HepG2 (cell line): ENCODE measurements around the gene ATG16L2. TPM values are rescaled to one million over a fixed set of nuclear protein-coding genes. Genes with fewer than 3 reads are reported as not detected.

Experiments
- AKAP8 ChIP-seq: sonication (generic); formaldehyde crosslinking; IDR thresholded peaks from 2 replicates; pipeline ENCODE4 v1.5.1; 2020; ENCODE audit warnings: mild to moderate bottlenecking, missing genetic modification reagents
- ELF1 ChIP-seq: sonication (generic); formaldehyde crosslinking; IDR thresholded peaks from 2 replicates; pipeline ENCODE4 v1.4.0; 2020; ENCODE audit warnings: missing genetic modification reagents
- HNF1B ChIP-seq: sonication (generic); formaldehyde crosslinking; IDR thresholded peaks from 2 replicates; pipeline ENCODE4 v1.5.1; 2020; ENCODE audit warnings: mild to moderate bottlenecking, moderate library complexity, missing genetic modification reagents
- KMT2A ChIP-seq: sonication (generic); formaldehyde crosslinking; IDR thresholded peaks from 2 replicates; pipeline ENCODE4 v1.4.0; 2020; ENCODE audit warnings: missing genetic modification reagents
- MLX ChIP-seq: IDR thresholded peaks from 2 replicates; pipeline ENCODE4 v1.6.1; 2016
- NFIC ChIP-seq: IDR thresholded peaks from 2 replicates; pipeline ENCODE4 v1.6.1; 2012; ENCODE audit warnings: mild to moderate bottlenecking, low read length, inconsistent platforms
- PITX1 ChIP-seq: sonication (generic); formaldehyde crosslinking; IDR thresholded peaks from 2 replicates; pipeline ENCODE4 v1.5.1; 2020; ENCODE audit warnings: mild to moderate bottlenecking, missing genetic modification reagents
- POLR2A ChIP-seq, 2 experiments: IDR thresholded peaks; 2 replicates each; pipeline ENCODE4 v1.6.1; 2011; ENCODE audit warnings: low read depth in 2 of 2, low read length in 2 of 2, mild to moderate bottlenecking in 1 of 2, moderate library complexity in 1 of 2; ENCODE audit not compliant: insufficient read depth in 1 of 2
- SAP130 ChIP-seq: IDR thresholded peaks from 2 replicates; pipeline ENCODE4 v1.6.1; 2016; ENCODE audit warnings: low read depth
- SNAPC4 ChIP-seq: sonication (generic); formaldehyde crosslinking; IDR thresholded peaks from 2 replicates; pipeline ENCODE4 v1.4.0; 2020; ENCODE audit warnings: mild to moderate bottlenecking, missing genetic modification reagents
- ZBTB26 ChIP-seq: IDR thresholded peaks from 2 replicates; pipeline ENCODE4 v1.6.1; 2016; ENCODE audit warnings: missing compliant biosample characterization, missing genetic modification reagents, borderline replicate concordance
- ZBTB3 ChIP-seq: sonication (generic); formaldehyde crosslinking; IDR thresholded peaks from 2 replicates; pipeline ENCODE4 v1.4.0; 2020; ENCODE audit warnings: low read depth, mild to moderate bottlenecking, moderate library complexity, missing genetic modification reagents, borderline replicate concordance
- ZMYM3 ChIP-seq: sonication (generic); formaldehyde crosslinking; IDR thresholded peaks from 2 replicates; pipeline ENCODE4 v1.5.1; 2020; ENCODE audit warnings: mild to moderate bottlenecking, missing genetic modification reagents
- ZNF263 ChIP-seq: sonication (generic); formaldehyde crosslinking; IDR thresholded peaks from 2 replicates; pipeline ENCODE4 v1.4.0; 2020; ENCODE audit warnings: missing genetic modification reagents
- ZNF546 ChIP-seq: sonication (generic); formaldehyde crosslinking; conservative IDR thresholded peaks from 2 replicates; pipeline ENCODE4 v1.8.1; 2023; ENCODE audit warnings: mild to moderate bottlenecking, missing genetic modification reagents
- ZNF580 ChIP-seq: IDR thresholded peaks from 2 replicates; pipeline ENCODE4 v1.6.1; 2016; ENCODE audit warnings: low read depth, borderline replicate concordance
- ZNF746 ChIP-seq: sonication (generic); formaldehyde crosslinking; IDR thresholded peaks from 2 replicates; pipeline ENCODE4 v1.8.0; 2022; ENCODE audit warnings: mild to moderate bottlenecking, missing genetic modification reagents
- ZSCAN5A ChIP-seq: sonication (generic); formaldehyde crosslinking; IDR thresholded peaks from 2 replicates; pipeline ENCODE4 v1.8.0; 2022; ENCODE audit warnings: mild to moderate bottlenecking, missing genetic modification reagents, borderline replicate concordance
- polyA plus RNA-seq, 8 experiments: library from polyadenylated mRNA; depleted of rRNA in 3 of 8; stranded (reverse) in 7 of 8; unstranded in 1 of 8; fragments of >200 nt; fragmentation: Illumina TruSeq in 4 of 8; extraction: Trizol in 4 of 8; gene quantifications; 2 replicates each; pipeline versions ENCODE4 v1.2.1 to v1.2.3, GENCODE V29; 2011 to 2016; ENCODE audit warnings: low read depth in 4 of 8, missing spikeins in 1 of 8, mixed read lengths in 1 of 8; ENCODE audit not compliant: insufficient read depth in 1 of 8
- total RNA-seq, 5 experiments: library from RNA; depleted of rRNA; stranded (reverse); fragments of >200 nt; fragmentation: Illumina TruSeq; extraction: Trizol; gene quantifications; 2 replicates each; pipeline ENCODE4 v1.2.3, GENCODE V29; 2016; ENCODE audit warnings: low read depth in 1 of 5

ATG16L2 gene
- total and polyA plus RNA-seq, 2 of the 13 experiments (the other 11 are each of a cell fraction or from before 2014, with no cell fraction given): 6.2 to 14.8 TPM

- TF ChIP-seq ZBTB3 (CRISPR knock-in tag): peak; percentile 30; the same call in 1 of the 2 replicates
- TF ChIP-seq ZNF546 (CRISPR knock-in tag): no peak
- TF ChIP-seq HNF1B (CRISPR knock-in tag): peak; percentile 91
- TF ChIP-seq AKAP8 (CRISPR knock-in tag): 0 out of 2 replicates have a peak, but pooled peaks have one; percentile 29
- 0 out of 2 replicates have a peak, but pooled peaks have one; percentile 33 for TF ChIP-seq KMT2A
- peak; percentile 75; the same call in 1 of the 2 replicates for TF ChIP-seq ZSCAN5A (CRISPR knock-in tag)
- 0 out of 2 replicates have a peak, but pooled peaks have one; percentile 30 for TF ChIP-seq ZNF580 (CRISPR knock-in tag)
- 0 out of 2 replicates have a peak, but pooled peaks have one; percentile 47 for TF ChIP-seq SNAPC4
- TF ChIP-seq PITX1 (CRISPR knock-in tag): peak; percentile 53; the same call in 1 of the 2 replicates
- TF ChIP-seq ELF1: 0 out of 2 replicates have a peak, but pooled peaks have one; percentile 9
- TF ChIP-seq ZNF746 (CRISPR knock-in tag): peak; percentile 70; the same call in 1 of the 2 replicates
- no peak for TF ChIP-seq NFIC
- TF ChIP-seq SAP130 (CRISPR knock-in tag): peak; percentile 84
- peak; percentile 58 for TF ChIP-seq ZMYM3
- TF ChIP-seq POLR2A (IDR thresholded peaks at IDR 0.05; ENCODE audit: insufficient read depth in 1 of 2, low read depth in 2 of 2, low read length in 2 of 2): peak in 1 of 2 experiments; percentile 43; a peak in 1 of 4 replicates
- TF ChIP-seq ZNF263 (CRISPR knock-in tag): peak; percentile 30; the same call in 1 of the 2 replicates
- peak; percentile 66; the same call in 1 of the 2 replicates for TF ChIP-seq ZBTB26 (CRISPR knock-in tag)
- TF ChIP-seq MLX (CRISPR knock-in tag): 0 out of 2 replicates have a peak, but pooled peaks have one; percentile 9
Observed at GRCh38 chr11:72778535-72779494, 35.4 kb upstream of the ATG16L2 start (continued).
